Kidney epithelial cell (primary cell): ENCODE measurements around the gene USHBP1. TPM values are rescaled to one million over a fixed set of nuclear protein-coding genes. Genes with fewer than 3 reads are reported as not detected.

Experiments
- DNase-seq: peaks from one replicate; pipeline ENCODE4 v3.0.0-alpha.2; 2010; ENCODE audit warnings: low read depth
- H3K27me3 ChIP-seq: 2 replicates; pipeline ENCODE4 v1.6.0; 2011; ENCODE audit warnings: low read length; ENCODE audit not compliant: control insufficient read depth, insufficient read depth
- H3K36me3 ChIP-seq: 2 replicates; pipeline ENCODE4 v1.5.1; 2011; ENCODE audit warnings: low read length; ENCODE audit not compliant: control insufficient read depth, insufficient read depth
- H3K4me3 ChIP-seq: 2 replicates; pipeline ENCODE4 v1.5.1; 2011; ENCODE audit warnings: low read depth, mild to moderate bottlenecking, control low read depth, low read length
- CTCF ChIP-seq: IDR thresholded peaks from 2 replicates; pipeline ENCODE4 v1.5.1; 2011; ENCODE audit warnings: mild to moderate bottlenecking, moderate library complexity, low read length, control low read depth, inconsistent platforms; ENCODE audit not compliant: insufficient read depth, poor library complexity, severe bottlenecking
- total RNA-seq: library from RNA; depleted of rRNA; stranded (reverse); fragments of >200 nt; gene quantifications from 2 replicates; pipeline ENCODE4 v1.2.3, GENCODE V29; 2015

Gene USHBP1
- total RNA-seq, 1 donor from 2014 or later, result 0.29 TPM

GRCh38 chr19:17205237-17206140, 59.1 kb downstream of the USHBP1 start:
- DNase-seq, result no peak
- H3K27me3 ChIP-seq, result no peaks in the 10 kb centered on the region
- peak; percentile 82 for TF ChIP-seq CTCF
- peaks cover 3% of the 10 kb centered on the region for H3K36me3 ChIP-seq
- no peak overlapping the region for H3K4me3 ChIP-seq

DNA sequence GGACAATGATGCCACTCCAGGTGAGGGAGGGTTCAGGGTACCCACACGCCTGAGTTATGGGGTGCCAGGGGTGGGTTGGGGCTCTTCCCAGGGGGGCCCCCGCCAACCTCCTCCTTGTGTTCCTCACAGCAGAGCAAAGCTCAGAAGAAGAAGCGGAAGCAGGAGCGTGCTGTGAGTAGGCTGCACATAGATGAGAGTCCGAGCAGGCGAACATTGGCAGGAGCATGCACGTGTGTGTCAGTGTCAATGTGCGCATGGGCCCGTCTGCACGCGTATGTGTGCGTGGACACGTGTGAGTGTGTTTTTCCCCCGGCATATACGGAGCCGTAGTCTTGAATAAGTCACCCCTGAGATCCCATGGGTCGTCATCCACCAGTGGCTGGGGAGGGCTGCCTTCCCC, 61.8 kb downstream of the USHBP1 start:
- H3K4me3 ChIP-seq, result no peak overlapping the region
- no peak for TF ChIP-seq CTCF
- peaks cover 8% of the 10 kb centered on the region for H3K36me3 ChIP-seq
- no peak for DNase-seq
- H3K27me3 ChIP-seq, result no peaks in the 10 kb centered on the region

DNA sequence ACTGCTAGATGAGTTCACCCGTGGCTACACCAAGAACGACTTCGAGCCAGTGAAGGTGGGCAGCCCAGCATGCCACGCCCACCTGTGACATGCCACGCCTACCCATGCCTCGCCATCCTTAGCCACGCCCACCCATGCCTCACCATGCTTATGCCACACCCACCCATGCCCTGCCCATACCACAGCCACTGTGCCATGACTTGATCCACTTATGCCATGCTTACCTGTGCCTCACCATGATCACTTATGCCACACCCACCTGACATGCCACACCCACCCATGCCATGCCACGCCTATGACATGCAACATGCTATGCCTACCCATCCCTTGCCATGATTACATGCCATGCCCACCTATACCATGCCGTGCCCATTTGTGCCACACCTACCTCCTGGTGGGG, 62.3 kb downstream of the USHBP1 start:
- no peak for TF ChIP-seq CTCF
- H3K4me3 ChIP-seq, result no peak overlapping the region
- peaks cover 8% of the 10 kb centered on the region for H3K36me3 ChIP-seq
- H3K27me3 ChIP-seq, result no peaks in the 10 kb centered on the region
- DNase-seq, result no peak

- Histone ChIP-seq H3K36me3 (peaks cover 8% of the 10 kb centered on the region), H3K27me3 (no peaks in the 10 kb centered on the region), H3K4me3 (no peak overlapping the region)
- TF ChIP-seq CTCF, result no peak
- no peak for DNase-seq
Measured at GRCh38 chr19:17200408-17201079, 64.0 kb downstream of the USHBP1 start.

Other genes with a start within 250 kb of the USHBP1 start
- 5.3 and 8.1 TPM in 2 replicates for gene CPAMD8, start 237.9 kb downstream of the USHBP1 start, total RNA-seq
- 8.1 and 9.9 TPM in 2 replicates for gene HAUS8, start 189.3 kb downstream of the USHBP1 start, total RNA-seq
- 69.4 and 77.8 TPM in 2 replicates for gene MYO9B, start 189.0 kb downstream of the USHBP1 start, total RNA-seq
- 14.9 and 17.0 TPM in 2 replicates for gene USE1, start 49.4 kb downstream of the USHBP1 start, total RNA-seq
- 6.8 and 7.1 TPM in 2 replicates for gene OCEL1, start 38.5 kb downstream of the USHBP1 start, total RNA-seq
- gene NR2F6, start 18.8 kb downstream of the USHBP1 start, total RNA-seq, result 89.4 and 107 TPM in 2 replicates
- 78.4 and 101 TPM in 2 replicates for gene BABAM1, start 2.7 kb upstream of the USHBP1 start, total RNA-seq
- gene ANKLE1, start 17.2 kb upstream of the USHBP1 start, total RNA-seq, result 0.17 and 0.55 TPM in 2 replicates
- gene ABHD8, start 38.7 kb upstream of the USHBP1 start, total RNA-seq, result 18.6 and 19.9 TPM in 2 replicates
- gene MRPL34, start 41.1 kb upstream of the USHBP1 start, total RNA-seq, result 71.0 and 125 TPM in 2 replicates
- gene DDA1, start 44.8 kb upstream of the USHBP1 start, total RNA-seq, result 47.3 and 73.4 TPM in 2 replicates
- gene ANO8, start 70.1 kb upstream of the USHBP1 start, total RNA-seq, result 6.9 and 9.3 TPM in 2 replicates
- 31.8 and 38.1 TPM in 2 replicates for gene GTPBP3, start 72.8 kb upstream of the USHBP1 start, total RNA-seq
- 0.48 and 1.5 TPM in 2 replicates for gene PLVAP, start 112.6 kb upstream of the USHBP1 start, total RNA-seq
- gene CCDC194, start 129.5 kb upstream of the USHBP1 start, total RNA-seq, result not detected in 2 replicates
- gene BST2, start 140.9 kb upstream of the USHBP1 start, total RNA-seq, result 38.2 and 41.4 TPM in 2 replicates
- gene MVB12A, start 155.3 kb upstream of the USHBP1 start, total RNA-seq, result 66.1 and 73.7 TPM in 2 replicates
- gene TMEM221, start 183.9 kb upstream of the USHBP1 start, total RNA-seq, result 0.75 TPM in 1 of 2 replicates, not detected in the other
- gene NXNL1, start 196.2 kb upstream of the USHBP1 start, total RNA-seq, result not detected in 2 replicates
- gene SLC27A1, start 205.8 kb upstream of the USHBP1 start, total RNA-seq, result 5.7 and 9.1 TPM in 2 replicates
- gene PGLS, start 246.9 kb upstream of the USHBP1 start, total RNA-seq, result 128 and 146 TPM in 2 replicates